Hematopoietic multipotent progenitor cell treated with erythropoietin and hydrocortisone succinate and interleukin-3 and kit ligand, for 6 days (in vitro differentiated cells): ENCODE measurements around the gene FYB1.
A peak's percentile ranks its signal among the peaks of the same experiment; 100 is the strongest.

Experiments
- DNase-seq: peaks from one replicate; pipeline ENCODE4 v3.0.0-alpha.2; 2015

Gene FYB1

GRCh38 chr5:39076757-39077728, 142.3 kb downstream of the FYB1 start:
- DNase-seq: peak; percentile 85

GRCh38 chr5:39076101-39076756, 143.1 kb downstream of the FYB1 start:
- DNase-seq: no peak

- DNase-seq: peak; percentile 94
These were observed 145.1 kb downstream of the FYB1 start, which contains the start of gene RICTOR for GRCh38 chr5:39074017-39074814. Gene RICTOR (minus strand): TSS chr5:39074399. CDS start chr5:39074377, 22 bp downstream.

GRCh38 chr5:39073767-39074016, 145.7 kb downstream of the FYB1 start:
- no peak for DNase-seq

GRCh38 chr5:39072925-39073766, 146.2 kb downstream of the FYB1 start:
- DNase-seq: peak; percentile 63

- no peak for DNase-seq
These were observed 151.3 kb downstream of the FYB1 start for GRCh38 chr5:39068099-39068498.

- no peak for DNase-seq
These were observed 154.9 kb downstream of the FYB1 start for GRCh38 chr5:39064450-39064849.

GRCh38 chr5:39063037-39063436, 156.3 kb downstream of the FYB1 start:
- DNase-seq: no peak

GRCh38 chr5:39062530-39062929, 156.8 kb downstream of the FYB1 start:
- DNase-seq: no peak

GRCh38 chr5:39062104-39062503, 157.3 kb downstream of the FYB1 start:
- no peak for DNase-seq

GRCh38 chr5:39059064-39059463, 160.3 kb downstream of the FYB1 start:
- DNase-seq: no peak

GRCh38 chr5:39058178-39058921, 161.0 kb downstream of the FYB1 start:
- DNase-seq: no peak

GRCh38 chr5:39057734-39058133, 161.6 kb downstream of the FYB1 start:
- DNase-seq: no peak

- DNase-seq: no peak
These were observed 163.5 kb downstream of the FYB1 start for GRCh38 chr5:39055768-39056398.
